Kidney (tissue), 14 donors: ENCODE results near the gene PIGO. TPM values are rescaled to one million over a fixed set of nuclear protein-coding genes. Genes with fewer than 3 reads are reported as not detected.

Experiments
- DNase-seq, 5 donors: peaks; one replicate each; pipeline ENCODE4 v3.0.0-alpha.2; 2013 to 2020
- FAIRE-seq: peaks from 2 replicates; lab custom pipeline; 2012; peaks lifted over from hg19 to GRCh38; lab: Jason Lieb, UNC
- H3K27ac ChIP-seq, 2 donors: one replicate each; pipeline ENCODE4 v1.7.0; 2013; ENCODE audit warnings: low read depth in 2 of 2, low read length in 2 of 2, inconsistent platforms in 1 of 2
- H3K27me3 ChIP-seq: one replicate; pipeline ENCODE4 v1.7.1; 2013; ENCODE audit warnings: low read length, inconsistent platforms; ENCODE audit not compliant: control insufficient read depth, insufficient read depth
- H3K36me3 ChIP-seq, 3 donors: one replicate each; pipeline versions ENCODE4 v1.7.0 to v1.7.1; 2013; ENCODE audit warnings: low read length in 3 of 3, control low read depth in 1 of 3, inconsistent platforms in 1 of 3; ENCODE audit not compliant: insufficient read depth in 3 of 3, control insufficient read depth in 2 of 3
- H3K4me1 ChIP-seq, 3 donors: one replicate each; pipeline versions ENCODE4 v1.7.0 to v1.7.1; 2013; ENCODE audit warnings: low read length in 3 of 3, inconsistent platforms in 1 of 3, low read depth in 1 of 3; ENCODE audit not compliant: control insufficient read depth in 2 of 3, insufficient read depth in 2 of 3
- H3K4me3 ChIP-seq, 3 donors: one replicate each; pipeline versions ENCODE4 v1.7.0 to v1.8.1; 2013; ENCODE audit warnings: low read length in 3 of 3, control low read depth in 1 of 3, inconsistent platforms in 1 of 3
- H3K9ac ChIP-seq, 3 donors: one replicate each; pipeline versions ENCODE4 v1.7.0 to v1.7.1; 2013; ENCODE audit warnings: low read length in 3 of 3, control low read depth in 1 of 3, inconsistent platforms in 1 of 3
- H3K9me3 ChIP-seq, 3 donors: one replicate each; pipeline versions ENCODE4 v1.7.0 to v1.7.1; 2013; ENCODE audit warnings: low read length in 3 of 3, control low read depth in 1 of 3, inconsistent platforms in 1 of 3; ENCODE audit not compliant: control insufficient read depth in 2 of 3, insufficient read depth in 1 of 3
- CTCF ChIP-seq: IDR thresholded peaks from 3 replicates; pipeline ENCODE4 v1.5.1; 2012; ENCODE audit warnings: mild to moderate bottlenecking, moderate library complexity, borderline replicate concordance; ENCODE audit not compliant: insufficient read depth; ENCODE audit errors: extremely low read depth
- intact Hi-C: fragments of 100-400 bp; cut with DNase I; formaldehyde crosslinking; loops from one replicate; pipeline ENCODE4 v1.11.1; 2022
- polyA plus RNA-seq: library from polyadenylated mRNA; stranded (reverse); fragments of 350-450 nt; fragmentation: Illumina TruSeq; extraction: RNeasy Lipid Tissue Mini Kit (QIAGEN cat#74804); gene quantifications from one replicate; pipeline ENCODE4 v1.2.3, GENCODE V29; 2014; ENCODE audit warnings: low read depth, low replicate concordance; ENCODE audit not compliant: insufficient read depth
- total RNA-seq: library from RNA; stranded (reverse); fragmentation: NEBNext Ultra II Directional; extraction: Animal tissue kit (Norgen Biotek cat#: 25700); gene quantifications from one replicate; pipeline ENCODE4 v1.2.1, GENCODE V29; 2021
- donor health status: control.
- donor health status: control.
- donor health status: control.
- donor health status: control.
- donor health status: control.
- donor health status: DM: yes; HTN: yes; CAD: no.
- donor health status: Normal renal cell carcinoma (clear cell type).

PIGO gene
- total and polyA plus RNA-seq, 2 donors from 2014 or later: 28.1 to 34.9 TPM

- intact Hi-C loops: no loop called here
- DNase-seq (peak in 4 of 5 donors; percentile 34 to 59 (median 52)), FAIRE-seq (no peak)
- Histone ChIP-seq H3K36me3 (peaks cover 7 to 15% (median 8%) of the 10 kb centered on the region in 3 donors), H3K4me3 (no peak overlapping the region), H3K9me3 (no peaks in the 10 kb centered on the region), H3K27ac (no peak overlapping the region), H3K27me3 (no peaks in the 10 kb centered on the region), H3K9ac (no peak overlapping the region), H3K4me1 (no peaks in the 10 kb centered on the region)
- TF ChIP-seq CTCF: peak; percentile 72
Measured at GRCh38 chr9:35051069-35051967, 45.1 kb downstream of the PIGO start.

DNA sequence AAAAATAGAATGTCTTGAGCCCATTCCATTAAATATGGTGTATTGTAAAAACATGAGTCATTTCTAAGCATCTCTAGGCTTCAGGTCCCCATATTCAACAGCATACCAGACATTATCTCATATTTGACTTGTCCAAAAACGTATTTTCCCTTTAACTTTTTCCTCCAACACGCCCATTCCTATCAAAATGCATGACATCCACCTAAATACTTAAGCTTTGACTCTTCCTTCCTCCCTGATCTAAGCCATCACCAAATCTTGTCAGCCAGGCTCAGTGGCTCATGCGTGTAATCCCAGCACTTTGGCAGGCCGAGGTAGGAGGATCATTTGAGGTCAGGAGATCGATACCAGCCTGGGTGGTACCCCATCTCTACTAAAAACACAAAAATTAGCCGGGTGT is 47.9 kb downstream of the PIGO start:
- no peak for DNase-seq
- H3K4me3 ChIP-seq: no peak overlapping the region
- H3K4me1 ChIP-seq: no peaks in the 10 kb centered on the region
- FAIRE-seq: no peak
- H3K27ac ChIP-seq: no peak overlapping the region
- TF ChIP-seq CTCF: no peak
- no peaks in the 10 kb centered on the region for H3K27me3 ChIP-seq
- intact Hi-C loops: no loop called here
- no peaks in the 10 kb centered on the region for H3K9me3 ChIP-seq
- no peak overlapping the region for H3K9ac ChIP-seq
- peaks cover 7 to 15% (median 8%) of the 10 kb centered on the region in 3 donors for H3K36me3 ChIP-seq

GRCh38 chr9:35044071-35044470 is 52.3 kb downstream of the PIGO start:
- Histone ChIP-seq H3K27ac (no peak overlapping the region), H3K9ac (no peak overlapping the region), H3K4me3 (no peak overlapping the region), H3K9me3 (no peaks in the 10 kb centered on the region), H3K4me1 (no peaks in the 10 kb centered on the region), H3K27me3 (no peaks in the 10 kb centered on the region), H3K36me3 (peaks cover 3 to 17% (median 6%) of the 10 kb centered on the region in 3 donors)
- FAIRE-seq (no peak), DNase-seq (no peak)
- TF ChIP-seq CTCF: no peak
- intact Hi-C loops: no loop called here
